Stomach (tissue), 4 donors: ENCODE data around the gene DEPDC5.

Source experiments
- POLR2A ChIP-seq, 4 donors: fragments of 450-650 bp; IDR thresholded peaks; one replicate each; pipeline ENCODE4 v1.6.1; 2016; ENCODE audit warnings: antibody characterized with exemption in 4 of 4, control low read depth in 2 of 4, mild to moderate bottlenecking in 1 of 4, moderate library complexity in 1 of 4
- POLR2AphosphoS5 ChIP-seq, 3 donors: sonication (generic); formaldehyde crosslinking; IDR thresholded peaks; one replicate each; pipeline ENCODE4 v1.6.1; 2016; ENCODE audit warnings: antibody characterized with exemption in 3 of 3
- TF ChIP-seq, protein P1 (sequence below), 7 experiments: fragments of 450-650 bp in 4 of 7; fragments of 200-600 bp in 3 of 7; sonication (generic) in 3 of 7; IDR thresholded peaks; one replicate each; pipeline ENCODE4 v1.5.1; 2016 to 2019; ENCODE audit warnings: antibody characterized with exemption in 7 of 7, control low read depth in 2 of 7, mild to moderate bottlenecking in 1 of 7

GRCh38 chr22:31929167-31929930 lies 175.5 kb downstream of the DEPDC5 start:
- TF ChIP-seq POLR2A (IDR thresholded peaks at IDR 0.05) = no peak
- TF ChIP-seq, protein P1, sequence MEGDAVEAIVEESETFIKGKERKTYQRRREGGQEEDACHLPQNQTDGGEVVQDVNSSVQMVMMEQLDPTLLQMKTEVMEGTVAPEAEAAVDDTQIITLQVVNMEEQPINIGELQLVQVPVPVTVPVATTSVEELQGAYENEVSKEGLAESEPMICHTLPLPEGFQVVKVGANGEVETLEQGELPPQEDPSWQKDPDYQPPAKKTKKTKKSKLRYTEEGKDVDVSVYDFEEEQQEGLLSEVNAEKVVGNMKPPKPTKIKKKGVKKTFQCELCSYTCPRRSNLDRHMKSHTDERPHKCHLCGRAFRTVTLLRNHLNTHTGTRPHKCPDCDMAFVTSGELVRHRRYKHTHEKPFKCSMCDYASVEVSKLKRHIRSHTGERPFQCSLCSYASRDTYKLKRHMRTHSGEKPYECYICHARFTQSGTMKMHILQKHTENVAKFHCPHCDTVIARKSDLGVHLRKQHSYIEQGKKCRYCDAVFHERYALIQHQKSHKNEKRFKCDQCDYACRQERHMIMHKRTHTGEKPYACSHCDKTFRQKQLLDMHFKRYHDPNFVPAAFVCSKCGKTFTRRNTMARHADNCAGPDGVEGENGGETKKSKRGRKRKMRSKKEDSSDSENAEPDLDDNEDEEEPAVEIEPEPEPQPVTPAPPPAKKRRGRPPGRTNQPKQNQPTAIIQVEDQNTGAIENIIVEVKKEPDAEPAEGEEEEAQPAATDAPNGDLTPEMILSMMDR (IDR thresholded peaks at IDR 0.05) = no peak
- TF ChIP-seq POLR2AphosphoS5 (IDR thresholded peaks at IDR 0.05) = no peak
